Keratinocyte (primary cell): ENCODE results near the gene EGFL7. TPM values are rescaled to one million over a fixed set of nuclear protein-coding genes. Genes with fewer than 3 reads are reported as not detected.
"Not testable (repeated sequence)": the region's sequence is repeated elsewhere in the genome, so short reads cannot be mapped to it uniquely, and the experiment has no call there.

ENCODE experiments used
- DNase-seq: peaks from one replicate; pipeline ENCODE4 v3.0.0-alpha.2; 2011; ENCODE audit warnings: low read depth, missing footprints, low spot score
- FAIRE-seq: peaks from 2 replicates; lab custom pipeline; 2011; peaks lifted over from hg19 to GRCh38; lab: Jason Lieb, UNC
- H2AFZ ChIP-seq: 2 replicates; pipeline ENCODE4 v1.6.0; 2012; ENCODE audit warnings: low read length, control low read depth, inconsistent platforms; ENCODE audit not compliant: control insufficient read depth
- H3K27ac ChIP-seq: 2 replicates; pipeline ENCODE4 v1.5.1; 2011; ENCODE audit warnings: low read length; ENCODE audit not compliant: control insufficient read depth, insufficient read depth
- H3K27me3 ChIP-seq: 3 replicates; pipeline ENCODE4 v1.6.0; 2011; ENCODE audit warnings: low read length; ENCODE audit not compliant: control insufficient read depth, insufficient read depth; ENCODE audit errors: extremely low read depth
- H3K36me3 ChIP-seq, 2 experiments: 2 replicates in 1 of 2; 3 replicates in 1 of 2; pipeline ENCODE4 v1.5.1; 2011; ENCODE audit warnings: low read length in 2 of 2, mild to moderate bottlenecking in 1 of 2; ENCODE audit not compliant: control insufficient read depth in 2 of 2, insufficient read depth in 2 of 2; ENCODE audit errors: extremely low read depth in 1 of 2
- H3K4me1 ChIP-seq: 3 replicates; pipeline ENCODE4 v1.5.1; 2011; ENCODE audit warnings: low read length; ENCODE audit not compliant: control insufficient read depth, insufficient read depth; ENCODE audit errors: extremely low read depth
- H3K4me2 ChIP-seq: 3 replicates; pipeline ENCODE4 v1.6.0; 2011; ENCODE audit warnings: low read depth, low read length; ENCODE audit not compliant: control insufficient read depth, insufficient read depth; ENCODE audit errors: extremely low read depth
- H3K4me3 ChIP-seq, 3 experiments: fragments of 200-600 bp in 1 of 3; sonication (generic) in 1 of 3; 2 replicates in 2 of 3; 3 replicates in 1 of 3; pipeline ENCODE4 v1.5.1; 2011 to 2016; ENCODE audit warnings: low read length in 3 of 3, mild to moderate bottlenecking in 3 of 3, control low read depth in 2 of 3, inconsistent platforms in 1 of 3, low read depth in 1 of 3, mixed read lengths in 1 of 3, mixed run types in 1 of 3, moderate library complexity in 1 of 3; ENCODE audit not compliant: control insufficient read depth in 2 of 3, insufficient read depth in 2 of 3; ENCODE audit errors: extremely low read depth in 1 of 3
- H3K79me2 ChIP-seq: 2 replicates; pipeline ENCODE4 v1.6.0; 2012; ENCODE audit warnings: low read length; ENCODE audit not compliant: control insufficient read depth, insufficient read depth
- H3K9ac ChIP-seq: 3 replicates; pipeline ENCODE4 v1.6.0; 2011; ENCODE audit warnings: low read length; ENCODE audit not compliant: control insufficient read depth, insufficient read depth; ENCODE audit errors: extremely low read depth
- H3K9me1 ChIP-seq: 3 replicates; pipeline ENCODE4 v1.6.0; 2011; ENCODE audit warnings: low read length; ENCODE audit not compliant: control insufficient read depth, insufficient read depth; ENCODE audit errors: extremely low read depth
- H3K9me3 ChIP-seq: 2 replicates; pipeline ENCODE4 v1.5.1; 2012; ENCODE audit warnings: low read depth, low read length; ENCODE audit not compliant: control insufficient read depth
- H4K20me1 ChIP-seq: 3 replicates; pipeline ENCODE4 v1.6.0; 2011; ENCODE audit warnings: low read length; ENCODE audit not compliant: control insufficient read depth, insufficient read depth; ENCODE audit errors: extremely low read depth
- CTCF ChIP-seq, 3 experiments: IDR thresholded peaks in 1 of 3; conservative IDR thresholded peaks in 1 of 3; optimal IDR thresholded peaks in 1 of 3; 2 replicates in 2 of 3; 3 replicates in 1 of 3; pipeline versions ENCODE3 to v1.5.1; 2011; ENCODE audit warnings: low read length in 3 of 3, mild to moderate bottlenecking in 3 of 3, moderate library complexity in 2 of 3, control low read depth in 1 of 3, inconsistent platforms in 1 of 3; ENCODE audit not compliant: insufficient read depth in 2 of 3; ENCODE audit errors: extremely low read depth in 1 of 3
- EZH2 ChIP-seq: IDR thresholded peaks from one replicate; pipeline ENCODE4 v1.6.1; 2012; ENCODE audit warnings: inconsistent platforms, mild to moderate bottlenecking, low read length, moderate library complexity
- dilution Hi-C: fragments of 300-500 bp; cut with MboI; formaldehyde crosslinking; loops from one replicate; pipeline ENCODE4 v1.7.0; 2020; ENCODE audit warnings: low sequenced_read_pairs; ENCODE audit not compliant: extremely low pct_ligation_motif_present
- polyA plus RNA-seq, 5 experiments: library from polyadenylated mRNA; depleted of rRNA in 3 of 5; stranded (reverse) in 3 of 5; stranded (forward) in 1 of 5; unstranded in 1 of 5; fragments of >200 nt; gene quantifications; 1 replicate in 1 of 5; 2 replicates in 3 of 5; 3 replicates in 1 of 5; pipeline versions ENCODE4 v1.2.1 to v1.2.3, GENCODE V29; 2011 to 2012; ENCODE audit warnings: missing spikeins in 2 of 5, low read depth in 1 of 5, low replicate concordance in 1 of 5

Gene EGFL7
- polyA plus RNA-seq, 1 donor (not counting 4 experiments of a cell fraction or from before 2014, with no cell fraction given) = 4.2 TPM

GRCh38 chr9:136632491-136633106 lies 30.1 kb upstream of the EGFL7 start:
- H3K9ac ChIP-seq, H3K27ac ChIP-seq, FAIRE-seq, H3K36me3 ChIP-seq, H2AFZ ChIP-seq, H3K9me1 ChIP-seq, DNase-seq, H3K9me3 ChIP-seq, H3K27me3 ChIP-seq, H4K20me1 ChIP-seq, H3K4me2 ChIP-seq, H3K4me3 ChIP-seq, dilution Hi-C loops, H3K79me2 ChIP-seq: not testable (repeated sequence)
- peaks cover 16% of the 10 kb centered on the region for H3K4me1 ChIP-seq

DNA sequence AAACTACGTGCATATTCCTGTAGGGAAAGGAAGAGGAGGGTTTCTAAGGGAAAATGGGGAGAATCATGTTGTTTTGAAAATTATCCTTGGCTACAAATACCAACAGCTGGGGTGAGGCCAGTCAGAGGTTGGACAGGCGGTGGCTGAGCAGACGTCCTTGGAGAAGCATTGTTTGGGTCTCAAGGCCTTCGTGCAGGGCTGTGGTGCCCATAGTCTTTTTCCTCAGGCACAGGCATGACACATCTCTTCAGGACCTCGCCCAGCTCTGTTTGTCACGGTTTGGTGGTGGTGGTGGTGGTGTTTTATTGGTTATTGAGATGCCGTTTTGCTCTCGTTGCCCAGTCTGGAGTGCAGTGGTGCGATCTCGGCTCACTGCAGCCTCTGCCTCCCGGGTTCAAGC lies 27.8 kb upstream of the EGFL7 start:
- H3K4me3 ChIP-seq = no peak overlapping the region
- FAIRE-seq = no peak
- peaks cover 16% of the 10 kb centered on the region for H3K4me1 ChIP-seq
- no peak overlapping the region for H3K27ac ChIP-seq
- H3K27me3 ChIP-seq = peaks cover 8% of the 10 kb centered on the region
- H3K36me3 ChIP-seq = no peaks in the 10 kb centered on the region
- H3K9me1 ChIP-seq = no peaks in the 10 kb centered on the region
- peaks cover 2% of the 10 kb centered on the region for H3K9me3 ChIP-seq
- H4K20me1 ChIP-seq = no peaks in the 10 kb centered on the region
- peak overlapping the region; percentile 75 for H3K4me2 ChIP-seq
- H3K79me2 ChIP-seq = no peaks in the 10 kb centered on the region
- H2AFZ ChIP-seq = no peak overlapping the region
- dilution Hi-C loops = no loop called here
- H3K9ac ChIP-seq = no peak overlapping the region
- no peak for DNase-seq
- TF ChIP-seq EZH2 = no peak
- TF ChIP-seq CTCF (optimal IDR thresholded peaks at IDR 0.05 in 1 of 3, IDR thresholded peaks at IDR 0.05 in 1 of 3, conservative IDR thresholded peaks at IDR 0.05 in 1 of 3; ENCODE audit: extremely low read depth in 1 of 3, insufficient read depth in 2 of 3, low read length in 3 of 3) = no peak
